Measurements from ENCODE around the gene OSBPL2.

The OSBPL2 gene

DNA sequence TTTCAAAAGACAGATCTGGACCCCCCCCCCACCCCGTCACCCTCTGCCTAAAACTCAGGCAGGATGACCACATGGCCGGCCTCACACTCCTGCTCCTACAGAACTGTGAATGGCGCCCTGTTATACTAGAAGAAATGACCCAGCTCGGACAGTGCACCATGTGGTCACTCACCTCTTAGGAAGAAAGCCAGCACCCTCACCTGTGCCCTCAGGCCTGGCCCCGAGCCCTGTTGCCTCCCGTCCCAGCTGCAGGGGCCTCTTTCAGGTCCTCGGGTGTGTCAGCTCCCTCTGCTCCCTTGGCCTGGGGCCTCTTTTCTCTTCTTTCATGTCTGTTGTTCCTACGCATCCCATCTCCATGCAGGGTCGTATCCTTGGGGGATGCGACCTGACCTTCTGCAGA is 23.7 kb downstream of the OSBPL2 start:
- DNase-seq: no peak

GRCh38 chr20:62263396-62263795 is 25.1 kb downstream of the OSBPL2 start:
- DNase-seq: no peak

- DNase-seq: no peak
Observed at GRCh38 chr20:62265365-62265764, 27.0 kb downstream of the OSBPL2 start.

- no peak for DNase-seq
Observed at GRCh38 chr20:62266340-62266739, 28.0 kb downstream of the OSBPL2 start.

DNA sequence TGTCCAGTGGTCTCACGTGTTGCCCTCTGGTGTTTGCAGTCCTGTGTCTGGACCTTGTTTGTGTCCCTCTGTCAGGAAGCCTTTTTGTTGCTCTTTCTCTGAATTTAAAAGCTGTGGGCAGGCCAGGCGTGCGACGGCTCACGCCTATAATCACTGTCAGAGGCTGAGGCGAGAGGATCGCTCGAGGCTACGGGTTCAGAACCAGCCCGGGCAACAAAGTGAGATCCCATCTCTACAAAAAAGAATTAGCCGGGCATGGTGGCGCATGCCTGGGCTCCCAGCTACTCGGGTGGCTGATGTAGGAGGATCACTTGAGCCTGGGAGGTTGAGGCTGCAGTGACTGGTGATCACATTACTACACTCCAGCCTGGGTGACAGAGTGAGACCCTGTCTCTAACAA is 28.5 kb downstream of the OSBPL2 start:
- no peak for DNase-seq

DNA sequence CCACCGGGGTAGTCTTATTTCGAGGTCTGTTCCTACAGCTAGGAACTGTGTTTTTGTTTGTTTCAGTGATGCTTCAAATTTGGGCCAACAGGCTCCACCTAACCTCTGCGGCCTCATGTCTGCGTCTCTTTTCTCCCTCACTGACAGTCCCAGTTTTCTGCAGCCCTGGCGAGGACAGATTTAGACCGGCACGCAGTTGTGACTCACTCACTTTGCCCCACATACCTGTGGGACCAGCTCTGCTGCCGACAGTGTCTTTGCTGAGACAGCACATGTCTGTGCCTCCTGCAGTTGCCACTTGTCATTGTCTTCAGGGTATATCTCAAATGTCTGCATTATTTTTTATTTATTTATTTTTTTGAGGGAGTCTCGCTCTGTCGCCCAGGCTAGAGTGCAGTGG is 29.2 kb downstream of the OSBPL2 start:
- DNase-seq: no peak

GRCh38 chr20:62268228-62268900 is 30.0 kb downstream of the OSBPL2 start:
- no peak for DNase-seq

GRCh38 chr20:62269378-62269777 is 31.1 kb downstream of the OSBPL2 start:
- DNase-seq: no peak

GRCh38 chr20:62269871-62270270 is 31.6 kb downstream of the OSBPL2 start:
- no peak for DNase-seq

DNA sequence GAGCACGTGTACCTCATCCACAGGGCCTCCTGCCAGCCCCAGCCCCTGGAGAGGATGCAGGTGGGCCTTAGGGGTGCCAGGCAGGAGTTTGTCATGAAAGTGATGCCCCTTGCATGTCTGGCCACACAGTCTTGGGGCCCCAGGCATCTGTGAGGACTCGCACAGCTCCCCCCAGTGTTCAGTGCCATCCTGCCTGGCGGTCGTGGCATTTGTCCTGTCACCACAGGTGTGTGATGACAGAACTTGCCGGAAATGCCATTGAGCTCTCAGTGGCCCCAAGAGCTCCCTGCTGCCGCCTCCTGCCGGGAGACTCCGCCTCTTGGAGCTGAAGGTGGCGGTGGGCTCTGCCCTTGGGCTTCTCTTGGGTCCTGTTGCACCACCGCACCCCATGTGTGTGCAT is 33.9 kb downstream of the OSBPL2 start:
- no peak for DNase-seq

DNA sequence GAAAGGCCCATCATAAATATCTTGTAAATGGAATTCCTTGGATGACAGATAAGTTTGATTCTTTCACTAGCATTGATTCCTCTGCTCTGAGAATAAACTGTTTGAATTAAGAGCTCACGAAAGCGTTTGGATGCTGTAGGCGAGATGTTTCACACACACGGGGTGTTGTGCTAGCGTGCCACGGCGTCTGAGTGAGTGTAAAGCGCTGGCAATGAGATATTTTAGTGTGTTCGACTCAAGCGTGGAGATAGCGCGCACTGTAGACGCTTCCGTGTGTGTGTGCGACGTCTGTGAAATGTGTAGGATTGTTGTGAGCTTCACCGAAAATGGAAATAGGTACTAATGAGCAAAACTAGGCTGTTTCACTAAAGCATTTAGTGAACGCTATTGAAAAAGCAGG is 35.1 kb downstream of the OSBPL2 start:
- DNase-seq: no peak

- DNase-seq: no peak
Observed at GRCh38 chr20:62274332-62274950, 36.1 kb downstream of the OSBPL2 start.

DNA sequence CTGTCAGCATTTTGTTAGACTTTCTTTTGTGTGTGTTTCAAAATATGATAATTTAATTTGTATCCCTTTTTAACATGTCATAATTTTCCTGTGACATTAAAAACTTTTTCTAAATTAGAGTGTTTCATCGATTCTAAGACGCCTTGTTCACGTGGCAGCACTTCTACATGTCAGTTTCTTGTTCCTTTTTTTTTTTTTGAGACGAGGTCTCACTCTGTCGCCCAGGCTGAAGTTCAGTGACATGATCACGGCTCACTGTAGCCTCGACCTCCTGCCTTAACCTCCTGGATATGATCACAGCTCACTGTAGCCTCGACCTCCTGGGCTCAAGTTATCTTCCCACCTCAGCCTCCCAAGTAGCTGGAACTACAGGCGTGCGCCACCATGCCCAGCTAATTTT is 36.9 kb downstream of the OSBPL2 start:
- DNase-seq: no peak

GRCh38 chr20:62276439-62276838 is 38.1 kb downstream of the OSBPL2 start:
- no peak for DNase-seq

DNA sequence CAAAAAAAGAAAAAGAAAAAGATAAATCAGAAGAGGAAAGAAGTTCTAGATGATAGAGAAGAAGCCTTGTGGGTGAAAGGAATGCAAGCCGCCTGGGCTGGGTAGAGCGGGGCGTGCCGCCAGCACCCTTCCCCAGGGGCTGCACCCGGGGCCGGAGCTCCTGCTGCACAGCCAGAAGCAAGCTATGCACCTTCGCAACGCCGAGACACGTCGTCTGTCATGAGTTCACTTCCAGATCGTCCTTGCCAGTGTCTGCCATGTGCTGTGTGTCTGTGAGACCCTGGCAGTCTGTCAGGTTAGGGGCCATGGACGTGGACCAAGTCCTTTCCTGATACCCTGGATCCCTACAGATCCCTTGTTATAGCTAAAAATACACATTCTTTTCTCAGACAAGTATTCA is 38.9 kb downstream of the OSBPL2 start:
- DNase-seq: no peak

DNA sequence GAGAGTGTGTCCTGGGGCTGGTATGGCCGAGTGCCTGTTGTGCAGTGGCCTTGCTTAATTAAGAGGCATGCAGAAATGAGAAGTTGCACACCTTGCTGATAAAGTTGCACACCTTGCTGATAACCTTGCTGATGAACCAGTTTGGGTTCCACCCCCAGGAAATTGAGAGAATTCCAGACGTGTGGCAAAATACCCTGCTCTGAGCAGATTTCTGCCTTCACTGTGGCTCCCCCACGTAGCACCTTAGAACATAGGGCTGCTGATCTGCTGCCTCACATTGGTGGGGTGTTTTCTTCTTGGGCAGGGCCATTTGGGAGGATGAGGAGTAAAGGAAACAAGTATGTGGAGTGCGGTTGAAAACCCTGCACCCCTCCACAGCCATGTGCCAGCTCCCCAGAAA is 42.0 kb downstream of the OSBPL2 start:
- DNase-seq: no peak

DNA sequence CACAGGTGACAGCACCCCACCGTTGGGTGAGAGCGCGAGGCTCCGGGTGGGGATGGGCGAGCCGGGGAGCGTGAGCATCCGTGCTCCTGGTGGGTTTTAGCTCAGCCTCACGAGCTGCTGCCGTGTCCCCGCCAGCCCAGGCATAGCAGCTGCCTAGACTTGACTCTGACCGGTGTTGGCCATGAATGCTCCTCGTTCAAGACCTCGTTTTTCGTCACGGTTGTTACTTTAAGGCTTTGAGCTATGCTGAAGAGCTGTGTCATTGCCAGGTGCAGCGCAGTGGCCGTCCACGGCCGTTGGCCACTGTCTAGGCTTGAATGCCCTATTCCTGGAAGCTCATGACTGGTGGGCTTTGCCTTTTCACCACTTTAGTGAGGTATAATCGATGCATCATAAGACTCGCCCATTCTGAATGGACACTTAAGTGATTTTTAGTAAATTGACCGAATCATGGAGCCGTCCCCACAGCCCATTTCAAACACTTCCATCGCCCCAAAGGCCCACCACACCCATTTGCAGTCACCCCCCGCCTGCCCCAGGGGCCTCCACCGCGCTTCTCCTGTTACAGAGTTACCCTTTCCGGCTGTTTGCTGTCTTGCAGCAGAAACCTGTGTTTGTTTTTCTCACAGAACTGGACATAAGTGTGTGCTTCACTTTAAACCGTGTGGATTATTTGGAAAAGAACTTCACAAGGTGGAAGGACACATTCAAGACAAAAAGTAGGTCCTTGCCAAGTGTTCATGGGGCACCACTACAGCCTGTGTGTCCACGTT is 43.0 kb downstream of the OSBPL2 start:
- no peak for DNase-seq

DNA sequence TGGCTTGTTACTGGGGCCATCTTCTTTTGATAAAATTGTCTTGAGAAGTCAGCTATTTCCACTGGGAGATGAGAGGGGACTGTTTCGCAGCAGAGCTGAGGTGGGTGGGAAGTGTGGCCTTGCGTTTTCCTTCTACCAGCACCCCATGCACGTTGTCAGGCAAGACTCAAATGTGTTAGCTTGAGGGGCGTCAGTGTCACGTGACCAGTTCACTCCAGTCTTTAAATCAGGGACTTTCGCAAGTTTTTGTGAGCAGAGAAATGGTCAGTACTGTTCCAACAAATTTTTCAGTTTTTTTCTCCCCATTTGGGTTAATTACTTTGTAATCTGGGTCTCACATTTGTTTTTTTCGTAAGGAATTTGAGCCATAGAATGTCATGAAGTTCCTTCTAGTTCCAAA is 43.8 kb downstream of the OSBPL2 start:
- no peak for DNase-seq

GRCh38 chr20:62282877-62283503 is 44.7 kb downstream of the OSBPL2 start:
- DNase-seq: no peak

DNA sequence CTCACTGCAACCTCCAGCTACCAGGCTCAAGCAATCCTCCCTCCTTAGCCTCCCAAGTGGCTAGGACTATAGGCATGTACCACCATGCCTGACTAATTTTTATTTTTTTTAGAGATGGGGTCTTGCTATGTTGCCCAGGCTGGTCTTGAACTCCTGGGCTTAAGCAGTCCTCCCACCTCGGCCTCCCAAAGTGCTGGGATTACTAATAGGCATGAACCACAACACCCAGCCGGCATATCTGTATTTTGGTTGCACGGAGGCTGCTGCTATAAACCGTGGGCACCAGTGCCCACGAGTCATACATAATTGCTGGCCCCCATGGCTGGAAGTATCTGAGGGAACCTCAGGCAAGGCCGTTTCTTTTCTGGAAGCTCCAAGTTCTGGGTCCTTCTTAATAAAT is 46.1 kb downstream of the OSBPL2 start:
- DNase-seq: no peak

DNA sequence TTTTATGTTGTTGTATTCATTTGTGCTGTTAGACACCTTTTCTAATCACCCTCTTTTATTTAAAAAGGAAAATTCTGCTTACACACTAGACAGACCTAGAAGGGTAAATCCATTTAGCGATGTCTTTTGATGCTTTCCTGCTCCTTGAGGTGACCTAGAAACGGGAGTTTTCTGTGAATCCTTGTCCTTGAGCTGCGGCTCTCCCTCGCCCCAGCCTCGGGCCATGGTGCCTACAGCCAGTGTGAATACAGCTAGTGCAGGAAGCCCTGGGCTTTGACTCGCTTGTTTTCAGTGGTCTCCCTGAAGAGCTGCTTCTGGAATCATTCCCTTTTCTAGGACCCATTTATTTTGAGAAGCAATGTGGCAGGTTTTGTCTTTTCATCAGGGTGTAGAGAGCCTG is 46.8 kb downstream of the OSBPL2 start:
- no peak for DNase-seq

- DNase-seq: no peak
Observed at GRCh38 chr20:62285722-62286121, 47.4 kb downstream of the OSBPL2 start.

GRCh38 chr20:62286493-62287064 is 48.3 kb downstream of the OSBPL2 start:
- DNase-seq: no peak

All from central memory CD4-positive, alpha-beta T cell (primary cell).